Adrenal gland (tissue), 19 donors: ENCODE measurements around the gene BMP15. TPM values are rescaled to one million over a fixed set of nuclear protein-coding genes. Genes with fewer than 3 reads are reported as not detected.

ENCODE experiments used
- DNase-seq, 7 donors: peaks; one replicate each; pipeline ENCODE4 v3.0.0-alpha.2; 2019 to 2020
- H3K27ac ChIP-seq, 5 donors: fragments of 200-600 bp; sonication (generic) in 4 of 5; 1 replicate in 3 of 5; 2 replicates in 2 of 5; pipeline versions ENCODE4 v1.5.1 to v1.8.0; 2016 to 2020; ENCODE audit warnings: mild to moderate bottlenecking in 1 of 5
- H3K27me3 ChIP-seq: fragments of 200-600 bp; 2 replicates; pipeline ENCODE4 v1.8.0; 2021
- H3K36me3 ChIP-seq, 2 donors: fragments of 200-600 bp; replicated peaks in 1 of 2; 1 replicate in 1 of 2; 2 replicates in 1 of 2; pipeline versions ENCODE4 v1.5.1 to v1.8.0; 2018 to 2022
- H3K4me1 ChIP-seq, 2 donors: fragments of 200-600 bp; replicated peaks in 1 of 2; 1 replicate in 1 of 2; 2 replicates in 1 of 2; pipeline versions ENCODE4 v1.5.1 to v1.8.0; 2018 to 2021
- H3K4me3 ChIP-seq, 4 donors: fragments of 200-600 bp; sonication (generic) in 3 of 4; one replicate each; pipeline ENCODE4 v1.5.1; 2016 to 2018
- H3K9me3 ChIP-seq, 3 donors: fragments of 200-600 bp; sonication (generic) in 1 of 3; replicated peaks in 1 of 3; 1 replicate in 2 of 3; 2 replicates in 1 of 3; pipeline versions ENCODE4 v1.5.1 to v1.8.0; 2016 to 2021
- CTCF ChIP-seq, 6 experiments: fragments of 450-650 bp in 4 of 6; fragments of 200-600 bp in 2 of 6; sonication (generic) in 1 of 6; IDR thresholded peaks; 1 replicate in 5 of 6; 2 replicates in 1 of 6; pipeline versions ENCODE4 v1.5.1 to v1.8.0; 2016 to 2021; ENCODE audit warnings: antibody characterized with exemption in 6 of 6, mild to moderate bottlenecking in 2 of 6, moderate library complexity in 1 of 6
- POLR2A ChIP-seq, 2 donors: fragments of 450-650 bp; IDR thresholded peaks; one replicate each; pipeline ENCODE4 v1.6.1; 2017; ENCODE audit warnings: antibody characterized with exemption in 2 of 2, mild to moderate bottlenecking in 2 of 2, moderate library complexity in 1 of 2
- WGBS, 4 donors: extraction: QIAGEN DNeasy Blood & Tissue Kit in 2 of 4; methylation state at CpG; one replicate each; pipeline versions ENCODE4 v1.1.5 to v1.1.7; 2013 to 2017; 5-methylcytosine and 5-hydroxymethylcytosine counted together
- intact Hi-C, 2 donors: fragments of 100-400 bp; cut with DNase I; formaldehyde crosslinking; loops; one replicate each; pipeline versions ENCODE4 v1.14.1 to v1.15.0; 2022 to 2023
- long read RNA-seq, 10 donors: library from polyadenylated mRNA in 3 of 10; unstranded in 2 of 10; stranded (forward) in 1 of 10; transcript quantifications; one replicate each; pipeline ENCODE4 v2.0.0 and lab custom pipeline, GENCODE V29; 2021 to 2026
- polyA plus RNA-seq, 3 donors: library from polyadenylated mRNA; stranded (reverse); fragments of 200-250 nt in 2 of 3; fragments of 350-450 nt in 1 of 3; fragmentation: Illumina TruSeq in 1 of 3; extraction: RNeasy Lipid Tissue Mini Kit (QIAGEN cat#74804) in 1 of 3; gene quantifications; one replicate each; pipeline ENCODE4 v1.2.3, GENCODE V29; 2013 to 2014
- total RNA-seq, 9 donors: library from RNA; depleted of rRNA in 4 of 9; stranded (reverse); fragments of >200 nt in 4 of 9; fragments of 120-200 nt in 1 of 9; fragmentation: NEBNext Ultra II Directional in 1 of 9; extraction: Animal tissue kit (Norgen Biotek cat#: 25700) in 1 of 9; gene quantifications; one replicate each; pipeline versions ENCODE4 v1.1.0 to v1.2.4, GENCODE V29; 2013 to 2023
- donor health status: healthy with polysubstance abuse.
- donor health status: Bipolar disorder and iron deficiency.
- donor health status: DM: yes; HTN: yes; CAD: no.
- donor health status: DM: no; HTN: no; CAD: no.
- donor health status: DM: no; HTN: no; CAD: no.
- donor health status: DM: yes; HTN: yes; CAD: no.

Gene BMP15
- total RNA-seq (not detected), polyA plus RNA-seq (not detected)
- long read RNA-seq, donor 1: 0 reads
- long read RNA-seq, donor 2: 0 reads
- long read RNA-seq, donor 3: 0 reads
- long read RNA-seq, donor 4: 0 reads
- long read RNA-seq, donor 5: 0 reads
- long read RNA-seq, donor 6: 0 reads
- long read RNA-seq, donor 7: 0 reads
- long read RNA-seq, donor 8: 0 reads
- long read RNA-seq, donor 9: 0 reads
- long read RNA-seq, donor 10: 0 reads

GRCh38 chrX:50910685-50911176, at the start of gene BMP15:
Gene BMP15 (plus strand): TSS chrX:50910735. CDS start chrX:50910784, 49 bp downstream.
- DNase-seq: no peak
- H3K9me3 ChIP-seq: no peaks in the 10 kb centered on the region
- intact Hi-C loops: loop anchor here in 1 of 2 donors (10.0 kb wide), 1 partner anchor 226 kb away; no protein-coding TSS in a partner anchor
- no peaks in the 10 kb centered on the region for H3K4me1 ChIP-seq
- H3K27me3 ChIP-seq: peaks cover 16% of the 10 kb centered on the region
- H3K36me3 ChIP-seq: no peaks in the 10 kb centered on the region
- no peak for TF ChIP-seq POLR2A (IDR thresholded peaks at IDR 0.05)
- TF ChIP-seq CTCF (IDR thresholded peaks at IDR 0.05): no peak
- no peak within 1 kb of the TSS for H3K4me3 ChIP-seq
- H3K27ac ChIP-seq: no peak within 1 kb of the TSS
- WGBS, 4 donors: 76 to 90% (median 81%) methylated on average over 2 to 9 of the region's 9 CpGs

- Histone ChIP-seq H3K27me3 (peaks cover 25% of the 10 kb centered on the region), H3K4me3 (no peak overlapping the region), H3K27ac (no peak overlapping the region), H3K36me3 (no peaks in the 10 kb centered on the region), H3K4me1 (no peaks in the 10 kb centered on the region), H3K9me3 (no peaks in the 10 kb centered on the region)
- no peak for DNase-seq
- intact Hi-C loops: no loop called here
- 84 to 100% (median 93%) methylated on average over 1 of the region's 1 CpG for WGBS, 4 donors
- TF ChIP-seq CTCF (IDR thresholded peaks at IDR 0.05) (no peak), POLR2A (IDR thresholded peaks at IDR 0.05) (no peak)
Observed at GRCh38 chrX:50863471-50863870, 47.1 kb upstream of the BMP15 start.

- Histone ChIP-seq H3K27ac (no peak overlapping the region), H3K36me3 (no peaks in the 10 kb centered on the region), H3K4me1 (no peaks in the 10 kb centered on the region), H3K4me3 (no peak overlapping the region), H3K9me3 (no peaks in the 10 kb centered on the region), H3K27me3 (peaks cover 20% of the 10 kb centered on the region)
- TF ChIP-seq CTCF (IDR thresholded peaks at IDR 0.05) (no peak), POLR2A (IDR thresholded peaks at IDR 0.05) (no peak)
- DNase-seq: no peak
- intact Hi-C loops: no loop called here
- WGBS, 4 donors: 60 to 66% (median 63%) methylated on average over 6 of the region's 6 CpGs
Observed at GRCh38 chrX:50865311-50865710, 45.2 kb upstream of the BMP15 start.

DNA sequence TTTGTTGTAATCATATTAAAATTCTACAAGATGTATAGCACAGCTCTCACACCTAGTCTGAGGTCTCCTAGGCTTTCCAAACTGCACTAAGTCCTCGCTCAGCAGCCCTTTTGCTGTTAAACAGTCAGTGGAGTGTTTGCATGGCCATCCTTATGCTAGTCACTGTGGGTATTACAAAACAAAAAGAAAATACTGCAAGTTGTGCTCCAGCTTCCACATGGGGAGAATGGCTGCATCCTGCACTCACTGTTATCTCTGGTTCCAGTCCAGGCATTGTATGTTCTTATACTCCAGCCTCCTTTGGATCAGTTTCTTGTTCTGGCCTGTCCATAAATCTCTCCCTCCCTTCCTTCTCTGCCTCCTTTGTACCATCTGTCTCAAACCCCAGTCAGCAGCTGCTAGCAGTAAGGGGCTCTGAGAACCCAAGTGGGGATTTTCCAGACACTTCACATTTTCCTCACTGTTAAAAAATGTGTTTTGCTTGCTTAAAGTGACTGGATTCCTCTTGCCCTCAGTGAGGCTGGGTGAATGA, 38.5 kb upstream of the BMP15 start:
- 62 to 89% (median 76%) methylated on average over 1 of the region's 1 CpG for WGBS, 4 donors
- peaks cover 32% of the 10 kb centered on the region for H3K27me3 ChIP-seq

More for the DNA sequence above, 38.5 kb upstream of the BMP15 start:
- TF ChIP-seq CTCF (IDR thresholded peaks at IDR 0.05): no peak
- no peak for TF ChIP-seq POLR2A (IDR thresholded peaks at IDR 0.05)
- DNase-seq: no peak
- Histone ChIP-seq H3K4me3 (no peak overlapping the region), H3K4me1 (no peaks in the 10 kb centered on the region), H3K9me3 (no peaks in the 10 kb centered on the region), H3K27ac (no peak overlapping the region), H3K36me3 (no peaks in the 10 kb centered on the region)
- intact Hi-C loops: no loop called here
